ENCODE results near the gene MC3R. TPM values are rescaled to one million over a fixed set of nuclear protein-coding genes. Genes with fewer than 3 reads are reported as not detected.

MC3R gene
- not detected for polyA plus RNA-seq (2012; ENCODE audit: insufficient read length, low read depth)

GRCh38 chr20:56247954-56248782 lies at the start of gene MC3R:
Gene MC3R, plus strand, starts transcription at chr20:56248732. Its CDS starts 112 bp downstream, at chr20:56248844.
- TF ChIP-seq REST (IDR thresholded peaks at IDR 0.05; ENCODE audit: insufficient read depth in 1 of 2, low read depth in 2 of 2, low read length in 2 of 2) (no peak), POLR2AphosphoS5 (IDR thresholded peaks at IDR 0.05; ENCODE audit: low read depth, low read length) (no peak), FOXP2 (optimal IDR thresholded peaks at IDR 0.05; ENCODE audit: borderline replicate concordance, extremely low read depth, extremely low read length, insufficient read depth) (no peak), SIN3A (IDR thresholded peaks at IDR 0.05; ENCODE audit: borderline replicate concordance, insufficient read depth, low read length) (no peak), TAF1 (IDR thresholded peaks at IDR 0.05; ENCODE audit: borderline replicate concordance, insufficient read depth, low read length) (no peak)

- no peak for TF ChIP-seq POLR2AphosphoS5 (IDR thresholded peaks at IDR 0.05; ENCODE audit: low read depth, low read length)
- no peak for TF ChIP-seq SIN3A (IDR thresholded peaks at IDR 0.05; ENCODE audit: borderline replicate concordance, insufficient read depth, low read length)
- TF ChIP-seq REST (IDR thresholded peaks at IDR 0.05; ENCODE audit: insufficient read depth in 1 of 2, low read depth in 2 of 2, low read length in 2 of 2), result no peak
- TF ChIP-seq FOXP2 (optimal IDR thresholded peaks at IDR 0.05; ENCODE audit: borderline replicate concordance, extremely low read depth, extremely low read length, insufficient read depth), result no peak
- TF ChIP-seq TAF1 (IDR thresholded peaks at IDR 0.05; ENCODE audit: borderline replicate concordance, insufficient read depth, low read length), result no peak
Measured at GRCh38 chr20:56200456-56200855, 48.1 kb upstream of the MC3R start.

GRCh38 chr20:56202493-56203077 lies 45.9 kb upstream of the MC3R start:
- no peak for TF ChIP-seq REST (IDR thresholded peaks at IDR 0.05; ENCODE audit: insufficient read depth in 1 of 2, low read depth in 2 of 2, low read length in 2 of 2)
- no peak for TF ChIP-seq POLR2AphosphoS5 (IDR thresholded peaks at IDR 0.05; ENCODE audit: low read depth, low read length)
- TF ChIP-seq SIN3A (IDR thresholded peaks at IDR 0.05; ENCODE audit: borderline replicate concordance, insufficient read depth, low read length), result no peak
- TF ChIP-seq FOXP2 (optimal IDR thresholded peaks at IDR 0.05; ENCODE audit: borderline replicate concordance, extremely low read depth, extremely low read length, insufficient read depth), result no peak
- TF ChIP-seq TAF1 (IDR thresholded peaks at IDR 0.05; ENCODE audit: borderline replicate concordance, insufficient read depth, low read length), result no peak

GRCh38 chr20:56204206-56204605 lies 44.3 kb upstream of the MC3R start:
- TF ChIP-seq SIN3A (IDR thresholded peaks at IDR 0.05; ENCODE audit: borderline replicate concordance, insufficient read depth, low read length) (no peak), TAF1 (IDR thresholded peaks at IDR 0.05; ENCODE audit: borderline replicate concordance, insufficient read depth, low read length) (no peak), FOXP2 (optimal IDR thresholded peaks at IDR 0.05; ENCODE audit: borderline replicate concordance, extremely low read depth, extremely low read length, insufficient read depth) (no peak), POLR2AphosphoS5 (IDR thresholded peaks at IDR 0.05; ENCODE audit: low read depth, low read length) (no peak), REST (IDR thresholded peaks at IDR 0.05; ENCODE audit: insufficient read depth in 1 of 2, low read depth in 2 of 2, low read length in 2 of 2) (no peak)
